Epithelial cell of proximal tubule (primary cell): ENCODE measurements around the gene PDCL3. TPM values are rescaled to one million over a fixed set of nuclear protein-coding genes. Genes with fewer than 3 reads are reported as not detected.

ENCODE experiments used
- DNase-seq: peaks from one replicate; pipeline ENCODE4 v3.0.0-alpha.2; 2011; ENCODE audit warnings: low read depth
- H3K4me3 ChIP-seq: 2 replicates; pipeline ENCODE4 v1.5.1; 2011; ENCODE audit warnings: low read depth, mild to moderate bottlenecking, low read length
- CTCF ChIP-seq: conservative IDR thresholded peaks from 2 replicates; pipeline ENCODE4 v1.5.1; 2012; ENCODE audit warnings: low read depth, mild to moderate bottlenecking, low read length
- total RNA-seq: library from RNA; depleted of rRNA; stranded (reverse); fragments of >200 nt; gene quantifications from 2 replicates; pipeline ENCODE4 v1.2.3, GENCODE V29; 2015

PDCL3 gene
- total RNA-seq, 1 donor from 2014 or later = 20.8 TPM

- peak; percentile 75 for TF ChIP-seq CTCF
- H3K4me3 ChIP-seq = no peak overlapping the region
- no peak for DNase-seq
Measured at GRCh38 chr2:100610381-100610831, 47.6 kb downstream of the PDCL3 start.

GRCh38 chr2:100611079-100612029 is 48.6 kb downstream of the PDCL3 start:
- no peak for TF ChIP-seq CTCF
- no peak for DNase-seq
- H3K4me3 ChIP-seq = no peak overlapping the region

- no peak for DNase-seq
- no peak for TF ChIP-seq CTCF
- H3K4me3 ChIP-seq = no peak overlapping the region
Measured at GRCh38 chr2:100612388-100613000, 49.7 kb downstream of the PDCL3 start.

- no peak for TF ChIP-seq CTCF
- H3K4me3 ChIP-seq = no peak overlapping the region
- DNase-seq = no peak
Measured at GRCh38 chr2:100613719-100614118, 50.9 kb downstream of the PDCL3 start.

DNA sequence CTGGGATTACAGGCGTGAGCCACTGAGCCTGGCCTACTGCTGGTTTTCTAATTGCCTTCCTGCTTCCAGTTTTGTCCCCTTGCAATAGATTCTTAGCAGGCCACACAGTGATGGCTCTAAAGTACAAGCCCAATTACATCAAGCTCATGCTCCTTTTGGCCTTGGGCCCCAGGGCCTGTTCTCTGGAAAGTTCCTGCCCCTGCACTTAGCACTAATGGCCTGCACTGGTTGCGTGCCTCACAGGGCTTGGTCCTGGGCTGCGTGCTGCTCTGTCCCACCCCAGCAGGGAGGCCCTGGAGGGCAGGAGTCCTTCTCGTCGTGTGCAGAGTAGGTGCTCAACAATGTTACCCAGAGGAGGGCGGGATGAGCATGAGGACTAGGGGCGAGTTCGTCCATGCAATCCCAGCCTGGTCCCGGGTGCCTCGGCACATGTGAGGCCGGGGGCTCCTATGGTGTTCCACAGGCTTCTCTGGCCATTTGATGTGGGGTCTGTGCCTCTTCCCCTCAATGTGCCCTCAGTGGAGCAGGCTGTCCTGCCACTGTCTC is 51.7 kb downstream of the PDCL3 start:
- H3K4me3 ChIP-seq = no peak overlapping the region
- no peak for TF ChIP-seq CTCF
- no peak for DNase-seq

DNA sequence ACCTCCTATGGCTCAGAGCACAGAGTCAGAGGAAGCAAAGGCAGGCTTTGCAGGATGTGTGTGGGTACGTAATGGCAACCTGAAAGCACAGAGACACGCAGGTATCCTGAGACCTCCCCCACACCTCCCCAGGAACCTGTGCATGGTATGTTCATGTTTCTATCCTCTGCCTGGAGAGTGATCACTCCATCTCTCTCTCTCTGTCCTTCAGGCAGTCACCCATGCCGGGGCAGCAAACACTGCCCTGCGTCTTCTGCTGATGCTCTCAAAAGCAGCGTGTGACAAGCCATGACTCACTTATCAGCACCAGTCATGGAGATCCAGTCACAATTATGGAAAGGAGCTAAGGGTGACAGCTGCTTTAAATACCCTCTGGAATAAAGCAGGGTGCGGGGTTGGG is 52.7 kb downstream of the PDCL3 start:
- no peak overlapping the region for H3K4me3 ChIP-seq
- TF ChIP-seq CTCF = no peak
- no peak for DNase-seq
